H1 (cell line): ENCODE measurements around the gene SGSM1. TPM values are rescaled to one million over a fixed set of nuclear protein-coding genes. Genes with fewer than 3 reads are reported as not detected.

Experiments used
- ATF2 ChIP-seq: IDR thresholded peaks from 2 replicates; pipeline ENCODE4 v1.6.1; 2012; ENCODE audit warnings: low read length, inconsistent platforms
- KDM5A ChIP-seq: fragments of 200-600 bp; IDR thresholded peaks from 2 replicates; pipeline ENCODE4 v1.7.1; 2012; ENCODE audit warnings: mild to moderate bottlenecking, low read length, inconsistent platforms, mixed read lengths
- SP1 ChIP-seq: IDR thresholded peaks from 2 replicates; pipeline ENCODE4 v1.6.1; 2011; ENCODE audit warnings: low read depth, low read length
- TAF1 ChIP-seq: IDR thresholded peaks from 2 replicates; pipeline ENCODE4 v1.6.1; 2011; ENCODE audit warnings: mild to moderate bottlenecking, low read depth, low read length
- TAF7 ChIP-seq: optimal IDR thresholded peaks from 2 replicates; pipeline ENCODE3; 2011; ENCODE audit warnings: low read depth, mild to moderate bottlenecking, inconsistent platforms, low read length, moderate library complexity, borderline replicate concordance
- TCF12 ChIP-seq: IDR thresholded peaks from 2 replicates; pipeline ENCODE4 v1.6.1; 2011; ENCODE audit warnings: low read depth, mild to moderate bottlenecking, low read length
- YY1 ChIP-seq: IDR thresholded peaks from 2 replicates; pipeline ENCODE4 v1.6.1; 2011; ENCODE audit warnings: low read depth, mild to moderate bottlenecking, low read length
- ZNF274 ChIP-seq: IDR thresholded peaks from 2 replicates; pipeline ENCODE4 v1.7.0; 2012; ENCODE audit warnings: low read length, borderline replicate concordance; ENCODE audit errors: extremely low read depth
- polyA plus RNA-seq, 7 experiments: library from polyadenylated mRNA; depleted of rRNA in 3 of 7; stranded (reverse) in 5 of 7; unstranded in 2 of 7; fragments of >200 nt in 5 of 7; fragments of 200-250 nt in 2 of 7; gene quantifications; 1 replicate in 5 of 7; 2 replicates in 1 of 7; 4 replicates in 1 of 7; pipeline versions ENCODE4 v1.2.1 to v1.2.3, GENCODE V29; 2011 to 2013; ENCODE audit warnings: missing spikeins in 2 of 7, mixed read lengths in 2 of 7
- total RNA-seq: library from RNA; stranded (reverse); fragmentation: NEBNext Ultra II Directional; extraction: Animal tissue kit (Norgen Biotek cat#: 25700); gene quantifications from 2 replicates; pipeline ENCODE4 v1.2.1, GENCODE V29; 2021

Gene SGSM1
- total and polyA plus RNA-seq, 2 of the 8 experiments (the other 6 are each of a cell fraction or from before 2014, with no cell fraction given) = 2.8 to 5.2 TPM

GRCh38 chr22:24823787-24824186 is 17.8 kb downstream of the SGSM1 start (continued):
- no peak for TF ChIP-seq TCF12
- TF ChIP-seq ATF2 = no peak
- no peak for TF ChIP-seq TAF1
- TF ChIP-seq TAF7 = no peak
- TF ChIP-seq ZNF274 = no peak
- no peak for TF ChIP-seq KDM5A
- no peak for TF ChIP-seq SP1
- no peak for TF ChIP-seq YY1
- TF ChIP-seq, all 59 proteins: peak for 0
